NCI-H526 treated with DMSO at 0.1 percent for 48 hours (cell line): ENCODE measurements around the gene HOXD11.

Source experiments
- DNase-seq: peaks from one replicate; lab custom pipeline; 2025; lab: John Stamatoyannopoulos, UW

The HOXD11 gene

DNA sequence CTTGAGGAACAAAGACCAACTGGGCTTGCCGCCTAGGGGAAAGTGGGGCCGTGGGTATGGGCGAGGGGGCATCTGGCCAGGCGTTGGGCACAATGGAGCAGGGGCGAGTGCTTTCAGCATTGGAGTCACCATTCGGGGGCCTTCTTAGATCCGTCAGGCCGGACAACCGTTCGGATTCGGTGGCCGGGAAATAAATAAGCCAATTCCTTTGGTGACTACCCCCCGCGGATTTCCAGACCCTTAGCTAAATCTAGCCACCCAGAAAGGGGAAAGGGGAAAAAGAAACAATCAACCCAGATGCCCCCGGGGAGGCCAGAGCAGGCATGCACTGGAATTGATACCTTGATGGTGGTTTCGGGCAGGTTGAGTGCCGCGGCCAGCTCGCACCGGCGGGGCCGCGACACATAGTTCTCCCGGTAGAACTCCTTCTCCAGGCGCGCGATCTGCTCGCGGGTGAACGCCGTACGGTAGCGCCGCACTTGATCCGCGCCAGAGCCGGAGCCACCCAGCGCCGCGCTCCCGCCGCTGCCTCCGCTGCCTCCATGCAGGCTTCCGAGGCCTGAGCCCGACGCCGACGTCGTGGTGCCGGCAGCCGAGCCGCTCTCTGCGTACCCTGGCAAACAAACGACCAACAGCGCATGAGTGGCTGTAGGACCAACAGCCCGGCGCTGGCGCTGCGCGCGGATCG is 25.1 kb upstream of the HOXD11 start:
- DNase-seq: no peak

- DNase-seq: no peak
Measured at GRCh38 chr2:176082525-176082823, 24.6 kb upstream of the HOXD11 start.

DNA sequence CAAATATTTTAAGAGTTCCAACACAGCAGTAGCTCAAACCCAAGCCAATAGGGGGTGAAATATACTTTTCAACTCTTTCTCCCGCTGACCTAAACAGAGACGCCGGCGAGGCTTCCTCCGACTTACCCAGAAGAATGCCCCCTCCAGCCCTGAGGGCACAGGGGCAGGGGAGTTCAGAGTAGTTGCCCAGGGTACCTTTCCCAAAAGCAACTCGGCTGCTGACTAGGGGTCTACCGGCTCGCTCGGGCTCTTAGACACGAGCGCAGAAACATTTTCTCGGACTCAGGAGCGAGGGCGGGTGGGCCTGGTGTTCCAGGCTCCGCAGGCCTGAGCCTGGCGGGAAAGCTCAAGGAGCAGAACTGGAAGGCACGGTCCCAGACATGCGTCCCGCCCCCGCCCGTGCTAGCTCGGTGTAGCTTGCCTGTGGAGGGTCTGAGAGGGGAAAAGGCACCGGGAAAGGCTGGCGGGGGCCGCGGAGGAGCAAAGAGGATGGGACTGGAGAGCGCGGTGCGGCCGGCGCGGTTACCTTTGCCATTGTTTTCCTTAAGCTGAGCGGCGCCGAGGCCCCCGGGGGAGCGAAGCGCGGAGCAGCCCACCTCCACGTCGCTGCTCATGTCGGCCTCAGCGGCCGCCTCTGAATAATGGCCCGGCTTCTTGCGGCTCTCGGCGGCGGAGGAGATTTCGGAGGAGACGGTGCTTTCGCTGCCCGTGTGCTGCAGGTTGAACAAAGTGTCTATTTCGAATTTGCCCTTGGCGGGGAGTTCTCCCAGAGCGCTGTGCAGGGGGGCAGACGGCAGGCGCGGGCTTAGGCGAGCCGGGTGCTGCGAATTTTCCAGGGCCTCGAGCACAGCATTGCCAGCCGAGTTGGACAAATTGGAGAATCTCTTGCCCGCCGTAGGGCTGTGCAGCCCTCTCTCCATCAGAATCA is 24.0 kb upstream of the HOXD11 start:
- no peak for DNase-seq

DNA sequence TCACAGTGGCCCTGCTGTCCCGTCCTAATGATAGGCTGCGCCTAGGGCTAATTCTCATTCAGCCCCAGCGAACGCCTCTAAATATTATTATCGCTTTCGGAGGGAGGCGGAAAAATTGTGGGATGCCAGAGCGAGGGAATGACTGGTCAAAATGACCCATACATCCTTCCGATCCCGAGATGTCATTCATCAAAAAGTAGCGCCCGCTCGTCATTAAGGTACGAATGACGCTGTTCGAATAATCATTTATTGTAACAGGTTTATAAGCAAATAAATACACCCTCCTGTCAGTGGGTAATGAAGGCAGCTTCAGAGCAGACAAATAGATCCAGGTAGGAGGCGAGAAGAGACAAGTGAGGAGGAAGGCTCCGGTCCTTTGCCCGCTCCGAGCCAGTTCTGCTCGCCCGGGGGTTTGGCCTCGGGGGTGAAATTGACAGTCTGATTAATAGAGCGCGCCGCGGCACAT is 23.3 kb upstream of the HOXD11 start, which contains the start of gene EVX2:
Gene EVX2, minus strand, starts transcription at position 167 of the 466 bp plus-strand sequence. CDS start 186 bp downstream, outside the sequence.
- DNase-seq: no peak

- peak; percentile 25 for DNase-seq
Measured at GRCh38 chr2:176084611-176085119, 22.4 kb upstream of the HOXD11 start.

DNA sequence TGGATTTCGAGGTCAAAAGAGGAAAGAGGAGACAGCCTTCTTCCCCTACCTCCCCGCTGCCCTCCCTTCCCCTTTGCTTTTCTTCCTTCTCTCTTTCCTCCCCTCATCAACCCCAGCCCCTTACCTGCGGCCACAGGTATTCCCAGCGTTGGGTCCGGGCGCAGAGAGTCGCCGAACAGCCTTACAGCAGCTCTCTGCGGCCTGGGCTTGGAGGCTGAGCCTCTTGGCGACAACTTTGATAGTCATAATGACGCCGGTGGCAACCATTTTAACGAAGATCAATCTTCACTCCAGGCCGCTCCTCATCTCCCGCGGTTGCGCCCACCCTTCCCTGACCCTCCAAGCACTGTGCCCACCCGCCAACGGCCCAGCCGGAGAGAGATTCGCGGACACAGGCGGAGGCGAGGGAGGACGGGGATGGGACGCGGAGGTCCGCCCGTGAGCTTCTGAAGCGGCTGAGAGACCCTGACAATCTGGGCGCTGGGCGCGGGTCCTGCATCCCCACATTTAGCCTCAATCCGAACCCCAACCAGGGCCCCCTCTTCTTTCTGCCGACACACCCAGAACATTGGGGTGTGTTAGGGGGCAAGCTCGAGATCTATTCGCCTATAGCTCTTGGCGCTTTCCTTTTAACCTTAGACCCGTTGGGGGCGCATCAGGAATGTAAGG is 21.8 kb upstream of the HOXD11 start:
- peak; percentile 30 for DNase-seq

DNA sequence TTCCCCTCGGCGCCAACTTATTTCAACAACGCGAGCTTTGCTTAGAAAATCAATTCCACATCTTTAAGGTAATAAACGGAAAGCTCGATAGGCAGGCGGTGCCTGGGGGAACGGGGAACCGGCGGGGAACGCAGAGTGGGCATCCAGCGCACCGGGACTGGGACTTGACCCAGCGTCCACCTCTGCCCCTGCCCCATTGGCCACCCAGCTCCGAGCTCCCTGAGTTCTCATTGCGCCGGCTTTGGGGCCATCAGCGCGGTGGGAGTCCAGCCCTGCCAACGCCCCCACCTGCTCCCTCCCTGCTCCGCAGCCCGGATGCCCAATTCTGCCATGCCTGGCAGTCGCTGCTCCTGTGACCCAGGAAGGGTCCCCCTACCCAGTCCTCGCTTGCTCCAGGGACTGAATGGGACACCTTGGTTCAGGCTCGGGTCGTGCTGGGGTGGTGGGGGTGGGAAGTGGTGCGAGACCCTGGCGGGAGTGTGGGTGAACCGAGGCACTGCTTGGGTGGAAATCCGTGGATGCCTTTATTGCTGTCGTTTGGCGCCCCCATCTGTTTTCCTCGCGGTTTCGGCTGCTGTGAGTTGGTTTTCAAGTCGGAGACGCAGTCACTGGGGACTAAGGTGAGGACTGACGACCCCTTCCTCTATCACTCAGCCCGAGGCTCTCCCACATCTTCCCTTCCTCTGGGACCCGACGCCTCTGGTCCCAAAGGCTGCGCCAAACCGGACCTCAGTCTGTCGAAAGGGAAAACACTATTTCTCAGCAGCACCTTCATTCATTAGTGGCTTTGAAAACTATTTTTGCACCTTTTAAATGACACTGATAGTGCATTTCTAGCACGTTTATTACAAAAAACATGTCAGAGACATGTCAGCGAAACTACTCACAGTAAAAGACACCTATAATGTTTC is 21.0 kb upstream of the HOXD11 start:
- peak; percentile 67 for DNase-seq

- DNase-seq: no peak
Measured at GRCh38 chr2:176087330-176088047, 19.6 kb upstream of the HOXD11 start.

DNA sequence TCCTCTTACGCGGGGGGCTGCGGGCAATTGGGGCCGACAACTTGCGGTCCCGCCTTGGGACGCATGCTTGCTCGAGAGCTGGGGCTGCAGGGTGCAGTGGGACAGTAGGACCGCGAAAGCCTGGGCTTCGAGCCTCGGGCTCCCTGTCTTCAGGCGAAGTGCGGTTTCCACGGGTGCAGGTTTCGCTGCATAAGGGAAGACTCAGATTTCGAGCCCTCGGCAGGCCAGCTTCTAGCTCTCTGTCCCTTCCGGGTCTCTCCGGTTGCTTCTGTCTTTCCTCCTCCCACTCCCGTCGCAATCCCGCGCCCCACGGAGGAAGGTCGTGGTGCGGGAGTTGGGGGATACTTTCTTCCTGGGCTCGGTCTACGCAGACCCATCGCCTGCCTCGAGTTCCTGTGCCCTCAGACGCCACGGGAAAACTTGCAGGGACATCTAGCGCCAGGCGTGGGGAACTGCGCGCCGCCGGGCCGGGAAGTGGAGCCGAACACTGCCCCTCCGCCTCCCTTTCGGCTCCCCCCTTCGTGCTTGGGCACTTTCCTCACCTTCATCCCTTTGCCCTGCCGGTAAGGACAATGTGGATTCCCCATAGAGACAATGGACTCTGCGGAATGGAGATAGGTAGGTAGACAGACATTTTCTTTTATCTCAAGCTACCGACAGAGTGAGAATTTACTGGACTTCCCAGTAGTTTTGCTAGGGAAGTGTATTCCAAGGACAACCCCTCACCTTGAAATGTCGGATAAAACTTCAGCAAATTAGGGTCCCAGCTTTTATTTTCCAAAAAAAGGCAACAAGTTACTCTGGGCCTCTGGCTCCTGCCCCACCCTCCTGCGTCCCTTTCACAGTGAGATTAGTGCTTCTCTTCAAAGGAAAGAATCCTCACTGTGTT is 18.8 kb upstream of the HOXD11 start:
- DNase-seq: peak; percentile 62

- DNase-seq: no peak
Measured at GRCh38 chr2:176088937-176089842, 17.9 kb upstream of the HOXD11 start.

- no peak for DNase-seq
Measured at GRCh38 chr2:176089843-176090395, 17.2 kb upstream of the HOXD11 start.

- no peak for DNase-seq
Measured at GRCh38 chr2:176090862-176091261, 16.2 kb upstream of the HOXD11 start.

DNA sequence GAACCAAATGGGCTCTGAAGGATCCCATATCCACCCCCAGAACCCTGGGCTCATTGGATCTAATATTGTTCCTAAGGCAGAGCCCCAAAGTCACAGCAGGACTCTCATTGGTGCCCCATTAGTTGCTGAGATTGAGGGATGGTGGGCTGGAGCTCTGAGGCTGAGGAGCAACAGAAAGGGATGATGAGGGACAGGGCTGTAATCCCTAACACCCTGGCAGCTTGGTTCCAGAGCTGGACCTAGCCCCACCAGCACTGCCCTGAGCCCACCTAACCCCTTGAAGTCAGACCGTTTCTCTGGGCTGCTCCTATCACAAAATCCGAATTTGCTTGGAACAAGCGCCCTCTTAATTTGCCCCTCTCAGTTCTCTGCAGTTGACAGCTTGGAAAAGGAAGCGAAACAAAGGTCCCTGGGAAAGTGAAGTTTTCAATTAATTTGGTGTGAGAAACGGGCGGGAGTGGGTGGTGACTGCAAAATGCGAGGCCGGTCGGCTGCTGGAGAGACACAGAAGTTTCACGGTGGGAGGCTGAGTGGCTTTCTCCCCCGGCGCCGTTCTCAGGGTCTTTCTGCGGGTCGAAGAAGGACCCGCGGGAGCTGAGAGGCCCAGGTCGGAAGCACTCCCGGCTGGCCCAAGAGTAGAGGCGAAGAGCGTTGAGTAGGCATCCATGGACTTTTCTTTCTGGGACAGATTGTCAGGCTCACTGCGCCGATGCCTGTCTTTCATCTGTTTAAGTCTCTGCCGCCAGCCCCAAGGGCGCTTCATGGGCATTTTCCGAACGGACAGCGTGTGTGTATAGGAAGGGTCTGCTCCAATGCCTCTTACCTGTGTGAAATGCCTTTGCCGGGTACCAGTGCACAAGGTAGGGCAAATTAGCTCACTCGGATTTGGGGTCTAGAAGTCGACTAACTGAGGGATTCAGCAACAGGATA is 15.5 kb upstream of the HOXD11 start:
- no peak for DNase-seq

- DNase-seq: peak; percentile 38
Measured at GRCh38 chr2:176092270-176093144, 14.6 kb upstream of the HOXD11 start, which contains the start of gene HOXD13. HOXD13 (plus strand) TSS chr2:176092721; CDS start chr2:176092891, 170 bp downstream.

DNA sequence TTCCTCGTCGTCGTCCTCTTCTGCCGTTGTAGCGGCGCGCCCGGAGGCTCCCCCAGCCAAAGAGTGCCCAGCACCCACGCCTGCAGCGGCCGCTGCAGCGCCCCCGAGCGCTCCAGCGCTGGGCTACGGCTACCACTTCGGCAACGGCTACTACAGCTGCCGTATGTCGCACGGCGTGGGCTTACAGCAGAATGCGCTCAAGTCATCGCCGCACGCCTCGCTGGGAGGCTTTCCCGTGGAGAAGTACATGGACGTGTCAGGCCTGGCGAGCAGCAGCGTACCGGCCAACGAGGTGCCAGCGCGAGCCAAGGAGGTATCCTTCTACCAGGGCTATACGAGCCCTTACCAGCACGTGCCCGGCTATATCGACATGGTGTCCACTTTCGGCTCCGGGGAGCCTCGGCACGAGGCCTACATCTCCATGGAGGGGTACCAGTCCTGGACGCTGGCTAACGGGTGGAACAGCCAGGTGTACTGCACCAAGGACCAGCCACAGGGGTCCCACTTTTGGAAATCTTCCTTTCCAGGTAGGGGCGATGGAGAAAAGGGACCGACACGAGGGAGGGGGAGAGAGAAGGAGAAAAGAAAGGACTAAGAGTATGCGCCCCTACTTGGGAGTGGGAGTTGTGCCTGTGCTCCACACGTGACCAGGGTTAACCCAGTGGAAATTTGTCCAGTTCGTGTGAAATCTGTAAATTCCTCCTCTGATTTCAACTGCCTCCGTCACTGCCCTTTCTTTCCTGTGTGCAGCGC is 13.8 kb upstream of the HOXD11 start:
- DNase-seq: no peak
